ENCODE data around the gene ACAP1.

Gene ACAP1

GRCh38 chr17:7311110-7311705, 25.1 kb upstream of the ACAP1 start:
- DNase-seq = no peak

- DNase-seq = no peak
Observed at GRCh38 chr17:7312432-7313087, 23.8 kb upstream of the ACAP1 start.

- DNase-seq = no peak
Observed at GRCh38 chr17:7313088-7313889, 23.0 kb upstream of the ACAP1 start.

- no peak for DNase-seq
Observed at GRCh38 chr17:7313890-7314718, 22.2 kb upstream of the ACAP1 start.

- DNase-seq = peak; percentile 71
Observed at GRCh38 chr17:7314719-7315569, 21.4 kb upstream of the ACAP1 start, which contains the start of gene GPS2. Gene GPS2 (minus strand): TSS chr17:7315360. CDS start chr17:7315052, 308 bp downstream.

- no peak for DNase-seq
Observed at GRCh38 chr17:7315570-7316235, 20.6 kb upstream of the ACAP1 start.

GRCh38 chr17:7317161-7317803, 19.0 kb upstream of the ACAP1 start:
- DNase-seq = no peak

GRCh38 chr17:7318121-7318860, 18.0 kb upstream of the ACAP1 start:
- DNase-seq = no peak

GRCh38 chr17:7321466-7321865, 14.9 kb upstream of the ACAP1 start:
- no peak for DNase-seq

GRCh38 chr17:7322520-7323194, 13.7 kb upstream of the ACAP1 start:
- DNase-seq = no peak

- DNase-seq = no peak
Observed at GRCh38 chr17:7323731-7324437, 12.4 kb upstream of the ACAP1 start.

- no peak for DNase-seq
Observed at GRCh38 chr17:7324438-7324779, 11.9 kb upstream of the ACAP1 start.

- no peak for DNase-seq
Observed at GRCh38 chr17:7325031-7325528, 11.2 kb upstream of the ACAP1 start.

GRCh38 chr17:7326186-7326585, 10.1 kb upstream of the ACAP1 start:
- no peak for DNase-seq

GRCh38 chr17:7327056-7327455, 9.3 kb upstream of the ACAP1 start:
- no peak for DNase-seq

- DNase-seq = no peak
Observed at GRCh38 chr17:7327501-7327900, 8.8 kb upstream of the ACAP1 start.

- no peak for DNase-seq
Observed at GRCh38 chr17:7328009-7328408, 8.3 kb upstream of the ACAP1 start.

- DNase-seq = no peak
Observed at GRCh38 chr17:7328840-7329373, 7.4 kb upstream of the ACAP1 start, which contains the start of gene NEURL4. Gene NEURL4 (minus strand): TSS chr17:7329335. CDS start chr17:7329312, 23 bp downstream.
